H9 (cell line): ENCODE data around the gene MYO7A. TPM values are rescaled to one million over a fixed set of nuclear protein-coding genes. Genes with fewer than 3 reads are reported as not detected.

ENCODE experiments used
- DNase-seq: peaks from one replicate; pipeline ENCODE4 v3.0.0-alpha.2; 2017
- H2AFZ ChIP-seq: one replicate; pipeline ENCODE4 v1.6.1; 2013; ENCODE audit warnings: mild to moderate bottlenecking, low read length, control low read depth, moderate library complexity
- H2AK5ac ChIP-seq: 2 replicates; pipeline ENCODE4 v1.6.1; 2013; ENCODE audit warnings: low read length, control low read depth, mixed read lengths; ENCODE audit not compliant: insufficient read length
- H2BK120ac ChIP-seq: one replicate; pipeline ENCODE4 v1.6.1; 2013; ENCODE audit warnings: low read depth, mild to moderate bottlenecking, low read length, control low read depth, inconsistent platforms; ENCODE audit not compliant: poor library complexity, severe bottlenecking
- H2BK12ac ChIP-seq: 2 replicates; pipeline ENCODE4 v1.6.1; 2013; ENCODE audit warnings: low read length, control low read depth, mixed read lengths, low read depth; ENCODE audit not compliant: insufficient read length
- H2BK15ac ChIP-seq: 2 replicates; pipeline ENCODE4 v1.6.1; 2013; ENCODE audit warnings: low read depth, low read length, control low read depth
- H2BK20ac ChIP-seq: one replicate; pipeline ENCODE4 v1.6.1; 2013; ENCODE audit warnings: low read depth, mild to moderate bottlenecking, low read length, control low read depth, inconsistent platforms; ENCODE audit not compliant: poor library complexity, severe bottlenecking
- H2BK5ac ChIP-seq: 2 replicates; pipeline ENCODE4 v1.6.1; 2013; ENCODE audit warnings: low read length, control low read depth, mixed read lengths; ENCODE audit not compliant: insufficient read length
- H3K14ac ChIP-seq: 2 replicates; pipeline ENCODE4 v1.6.1; 2013; ENCODE audit warnings: low read length, control low read depth; ENCODE audit not compliant: insufficient read depth
- H3K18ac ChIP-seq: 2 replicates; pipeline ENCODE4 v1.6.1; 2013; ENCODE audit warnings: low read depth, mild to moderate bottlenecking, mixed read lengths, low read length, control low read depth; ENCODE audit not compliant: insufficient read length
- H3K23ac ChIP-seq: 2 replicates; pipeline ENCODE4 v1.6.1; 2013; ENCODE audit warnings: low read length, control low read depth, mixed read lengths, low read depth; ENCODE audit not compliant: insufficient read length
- H3K23me2 ChIP-seq: 2 replicates; pipeline ENCODE4 v1.6.1; 2013; ENCODE audit warnings: low read depth, mild to moderate bottlenecking, mixed read lengths, low read length, control low read depth; ENCODE audit not compliant: insufficient read length, poor library complexity, severe bottlenecking
- H3K27ac ChIP-seq: 2 replicates; pipeline ENCODE4 v1.5.1; 2013; ENCODE audit warnings: low read length, control low read depth, mixed read lengths, low read depth; ENCODE audit not compliant: insufficient read length
- H3K27me3 ChIP-seq: 2 replicates; pipeline ENCODE4 v1.6.1; 2013; ENCODE audit warnings: low read length, control low read depth, inconsistent platforms; ENCODE audit not compliant: insufficient read depth
- H3K4ac ChIP-seq: 2 replicates; pipeline ENCODE4 v1.6.1; 2013; ENCODE audit warnings: low read depth, mild to moderate bottlenecking, control low read depth, inconsistent platforms, low read length, moderate library complexity
- H3K4me1 ChIP-seq: 2 replicates; pipeline ENCODE4 v1.6.1; 2013; ENCODE audit warnings: low read length, control low read depth, inconsistent platforms; ENCODE audit not compliant: insufficient read depth
- H3K4me2 ChIP-seq: 2 replicates; pipeline ENCODE4 v1.6.1; 2013; ENCODE audit warnings: low read length, control low read depth, mixed read lengths; ENCODE audit not compliant: insufficient read length, insufficient read depth
- H3K56ac ChIP-seq: 2 replicates; pipeline ENCODE4 v1.6.1; 2013; ENCODE audit warnings: low read depth, mild to moderate bottlenecking, mixed read lengths, low read length, control low read depth; ENCODE audit not compliant: insufficient read length
- H3K79me1 ChIP-seq: 2 replicates; pipeline ENCODE4 v1.6.1; 2013; ENCODE audit warnings: low read depth, mild to moderate bottlenecking, moderate library complexity, low read length, control low read depth, inconsistent platforms; ENCODE audit not compliant: insufficient read depth, poor library complexity, severe bottlenecking
- H3K79me2 ChIP-seq: 2 replicates; pipeline ENCODE4 v1.6.1; 2013; ENCODE audit warnings: low read length, control low read depth, inconsistent platforms; ENCODE audit not compliant: insufficient read depth
- H3K9ac ChIP-seq: 2 replicates; pipeline ENCODE4 v1.6.1; 2013; ENCODE audit warnings: low read length, control low read depth, mixed read lengths; ENCODE audit not compliant: insufficient read length; ENCODE audit errors: extremely low read depth
- H3K9me3 ChIP-seq: one replicate; pipeline ENCODE4 v1.6.1; 2013; ENCODE audit warnings: low read depth, low read length, inconsistent platforms; ENCODE audit not compliant: control insufficient read depth
- H3T11ph ChIP-seq: one replicate; pipeline ENCODE4 v1.6.1; 2013; ENCODE audit warnings: mild to moderate bottlenecking, low read length, control low read depth, inconsistent platforms
- H4K20me1 ChIP-seq: one replicate; pipeline ENCODE4 v1.6.1; 2013; ENCODE audit not compliant: control insufficient read depth, insufficient read length, insufficient read depth
- H4K5ac ChIP-seq: 2 replicates; pipeline ENCODE4 v1.6.1; 2013; ENCODE audit warnings: low read depth, mild to moderate bottlenecking, mixed read lengths, low read length, control low read depth; ENCODE audit not compliant: insufficient read length
- H4K8ac ChIP-seq: replicated peaks from 2 replicates; pipeline ENCODE4 v1.6.1; 2013; ENCODE audit warnings: low read length, control low read depth, mixed read lengths, low read depth; ENCODE audit not compliant: insufficient read length
- H4K91ac ChIP-seq: 2 replicates; pipeline ENCODE4 v1.6.1; 2013; ENCODE audit warnings: low read depth, mild to moderate bottlenecking, moderate library complexity, mixed read lengths, low read length, control low read depth; ENCODE audit not compliant: insufficient read length
- H3K27ac Mint-ChIP-seq, 3 experiments: 2 replicates in 2 of 3; 3 replicates in 1 of 3; pipeline ENCODE4 v1.8.0; 2020 to 2021; ENCODE audit warnings: mixed read lengths in 3 of 3, mild to moderate bottlenecking in 1 of 3, moderate library complexity in 1 of 3
- H3K27me3 Mint-ChIP-seq: 2 replicates; pipeline ENCODE4 v1.8.0; 2021; ENCODE audit warnings: low read depth, mild to moderate bottlenecking, moderate library complexity, mixed read lengths
- H3K36me3 Mint-ChIP-seq, 3 experiments: 2 replicates in 2 of 3; 3 replicates in 1 of 3; pipeline ENCODE4 v1.8.0; 2020 to 2021; ENCODE audit warnings: low read depth in 3 of 3, mixed read lengths in 3 of 3; ENCODE audit not compliant: insufficient read depth in 1 of 3
- H3K4me1 Mint-ChIP-seq, 2 experiments: 2 replicates each; pipeline ENCODE4 v1.8.0; 2020; ENCODE audit warnings: mixed read lengths in 2 of 2
- H3K4me3 Mint-ChIP-seq, 2 experiments: 2 replicates in 1 of 2; 3 replicates in 1 of 2; pipeline ENCODE4 v1.8.0; 2020 to 2021; ENCODE audit warnings: mild to moderate bottlenecking in 2 of 2, mixed read lengths in 2 of 2, moderate library complexity in 1 of 2
- H3K9me3 Mint-ChIP-seq, 2 experiments: 2 replicates in 1 of 2; 3 replicates in 1 of 2; pipeline ENCODE4 v1.8.0; 2020; ENCODE audit warnings: mild to moderate bottlenecking in 2 of 2, mixed read lengths in 2 of 2, moderate library complexity in 1 of 2
- WGBS: extraction: QIAGEN DNeasy Blood & Tissue Kit; methylation state at CpG from one replicate; pipeline ENCODE4 v1.1.7; 2013; ENCODE audit warnings: missing lambda C conversion rate, low lambda C conversion rate, mixed read lengths; ENCODE audit not compliant: insufficient read length; ENCODE audit errors: extremely low coverage; 5-methylcytosine and 5-hydroxymethylcytosine counted together
- total RNA-seq: library from RNA; stranded (reverse); gene quantifications from 2 replicates; pipeline ENCODE4 v1.2.1, GENCODE V29; 2021
- TF ChIP-seq, protein P1 (sequence below): fragments of 200-600 bp; sonication (generic); conservative IDR thresholded peaks from 3 replicates; pipeline ENCODE4 v1.8.0; 2021; ENCODE audit warnings: antibody characterized with exemption, mild to moderate bottlenecking

Gene MYO7A
- total RNA-seq, 1 experiment from 2014 or later, result 1.6 TPM

DNA sequence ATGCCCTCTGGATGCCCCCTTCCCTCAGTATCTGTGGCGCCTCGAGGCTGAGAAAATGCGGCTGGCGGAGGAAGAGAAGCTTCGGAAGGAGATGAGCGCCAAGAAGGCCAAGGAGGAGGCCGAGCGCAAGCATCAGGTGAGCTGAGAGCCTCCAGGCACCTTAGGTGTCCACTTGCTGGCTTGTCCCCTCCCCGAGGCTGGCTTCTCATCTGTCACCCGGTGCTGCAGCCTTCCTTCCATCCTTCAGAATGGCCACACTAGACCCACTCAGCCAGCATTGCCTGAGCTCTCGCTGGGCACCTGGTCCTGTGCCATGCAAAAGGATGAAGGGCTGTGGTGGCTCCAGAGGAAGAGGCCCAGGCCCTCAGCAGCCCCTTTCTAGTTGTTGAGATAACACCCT is 52.3 kb downstream of the MYO7A start:
- no CpG with 5 or more reads among the region's 11 CpGs for WGBS
- Histone ChIP-seq H4K20me1 (no peaks in the 10 kb centered on the region), H2BK5ac (no peak overlapping the region), H3K23me2 (no peaks in the 10 kb centered on the region), H3K27ac (no peak overlapping the region), H4K8ac (no peak overlapping the region), H3K56ac (no peak overlapping the region), H3K9me3 (no peaks in the 10 kb centered on the region), H2AFZ (no peak overlapping the region), H3K23ac (no peak overlapping the region), H2BK12ac (no peak overlapping the region), H3K4me2 (no peak overlapping the region), H3K4me1 (peaks cover 7% of the 10 kb centered on the region; the same call in 1 of the 2 replicates), H2BK20ac (no peak overlapping the region), H4K91ac (no peak overlapping the region), H3K9ac (no peak overlapping the region), H2BK15ac (no peak overlapping the region), H3K79me1 (no peaks in the 10 kb centered on the region), H3K27me3 (no peaks in the 10 kb centered on the region), H3K79me2 (no peaks in the 10 kb centered on the region), H3K4ac (no peak overlapping the region), H3K14ac (no peak overlapping the region), H2BK120ac (no peak overlapping the region), H4K5ac (no peak overlapping the region), H3T11ph (no peak overlapping the region), H3K18ac (no peak overlapping the region), H2AK5ac (no peak overlapping the region)
- H3K9me3 Mint-ChIP-seq, result no peaks in the 10 kb centered on the region; a peak in 1 of 5 replicates
- H3K27ac Mint-ChIP-seq, result no peak overlapping the region; a peak in 1 of 7 replicates
- peaks cover 14 to 18% of the 10 kb centered on the region in 2 experiments for H3K4me1 Mint-ChIP-seq
- TF ChIP-seq, protein P1, sequence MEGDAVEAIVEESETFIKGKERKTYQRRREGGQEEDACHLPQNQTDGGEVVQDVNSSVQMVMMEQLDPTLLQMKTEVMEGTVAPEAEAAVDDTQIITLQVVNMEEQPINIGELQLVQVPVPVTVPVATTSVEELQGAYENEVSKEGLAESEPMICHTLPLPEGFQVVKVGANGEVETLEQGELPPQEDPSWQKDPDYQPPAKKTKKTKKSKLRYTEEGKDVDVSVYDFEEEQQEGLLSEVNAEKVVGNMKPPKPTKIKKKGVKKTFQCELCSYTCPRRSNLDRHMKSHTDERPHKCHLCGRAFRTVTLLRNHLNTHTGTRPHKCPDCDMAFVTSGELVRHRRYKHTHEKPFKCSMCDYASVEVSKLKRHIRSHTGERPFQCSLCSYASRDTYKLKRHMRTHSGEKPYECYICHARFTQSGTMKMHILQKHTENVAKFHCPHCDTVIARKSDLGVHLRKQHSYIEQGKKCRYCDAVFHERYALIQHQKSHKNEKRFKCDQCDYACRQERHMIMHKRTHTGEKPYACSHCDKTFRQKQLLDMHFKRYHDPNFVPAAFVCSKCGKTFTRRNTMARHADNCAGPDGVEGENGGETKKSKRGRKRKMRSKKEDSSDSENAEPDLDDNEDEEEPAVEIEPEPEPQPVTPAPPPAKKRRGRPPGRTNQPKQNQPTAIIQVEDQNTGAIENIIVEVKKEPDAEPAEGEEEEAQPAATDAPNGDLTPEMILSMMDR, result no peak
- no peak for DNase-seq
- no peaks in the 10 kb centered on the region; a peak in 3 of 7 replicates for H3K36me3 Mint-ChIP-seq
- H3K4me3 Mint-ChIP-seq, result no peak overlapping the region
- peaks cover 2% of the 10 kb centered on the region for H3K27me3 Mint-ChIP-seq
